NCI-H446 (cell line): ENCODE results near the gene RAD18.

ENCODE experiments used
- DNase-seq, 2 experiments: peaks; one replicate each; lab custom pipeline; 2025; lab: John Stamatoyannopoulos, UW

RAD18 gene

DNA sequence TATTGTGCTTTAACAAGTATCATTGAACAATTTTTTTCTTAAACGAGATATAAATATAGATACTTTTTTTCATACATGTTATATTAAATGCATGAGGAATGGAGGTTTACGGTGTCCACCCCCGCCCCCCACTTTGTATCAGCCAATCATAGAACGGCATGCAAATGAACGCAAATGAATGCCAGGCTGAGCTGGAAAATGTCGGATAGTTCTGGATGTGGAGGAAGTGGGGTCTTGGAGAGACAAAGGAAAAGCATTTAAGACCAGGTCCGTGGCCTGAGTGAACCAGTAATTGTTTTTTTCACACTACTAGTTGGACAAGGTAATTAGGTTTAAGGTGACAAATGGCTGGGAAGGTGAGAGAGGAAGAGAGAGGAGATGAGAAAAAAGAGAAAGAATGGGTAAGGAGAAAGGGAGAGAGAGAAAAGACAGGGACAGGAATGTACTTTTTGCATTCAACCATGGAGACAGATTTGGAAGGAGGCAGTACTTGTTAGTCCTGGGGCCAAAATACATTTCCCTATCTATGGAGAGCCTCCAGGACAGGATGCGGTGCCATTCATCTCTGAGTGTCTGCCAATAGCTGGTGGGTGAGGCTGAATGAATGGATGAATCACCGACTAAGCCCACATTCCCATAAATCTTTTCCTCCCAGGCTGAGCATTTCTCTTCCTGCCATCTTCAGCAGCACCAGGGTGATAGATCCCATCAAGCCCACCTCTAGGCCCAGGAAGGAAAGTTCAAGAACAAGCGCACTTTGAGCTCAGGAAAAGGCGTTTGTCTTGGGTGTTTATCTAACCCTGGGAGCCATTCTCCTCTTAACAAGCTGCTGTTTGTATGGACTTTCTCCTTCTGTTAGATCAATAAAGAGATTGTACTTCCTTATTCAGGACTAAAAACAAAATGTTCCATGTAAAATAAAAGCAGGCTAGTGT lies 1.4 kb upstream of the RAD18 start:
- no peak for DNase-seq

GRCh38 chr3:8962226-8962861 lies 928 bp downstream of the RAD18 start:
- DNase-seq, result no peak

- DNase-seq, result no peak
Measured at GRCh38 chr3:8959668-8960067, 3.6 kb downstream of the RAD18 start.

DNA sequence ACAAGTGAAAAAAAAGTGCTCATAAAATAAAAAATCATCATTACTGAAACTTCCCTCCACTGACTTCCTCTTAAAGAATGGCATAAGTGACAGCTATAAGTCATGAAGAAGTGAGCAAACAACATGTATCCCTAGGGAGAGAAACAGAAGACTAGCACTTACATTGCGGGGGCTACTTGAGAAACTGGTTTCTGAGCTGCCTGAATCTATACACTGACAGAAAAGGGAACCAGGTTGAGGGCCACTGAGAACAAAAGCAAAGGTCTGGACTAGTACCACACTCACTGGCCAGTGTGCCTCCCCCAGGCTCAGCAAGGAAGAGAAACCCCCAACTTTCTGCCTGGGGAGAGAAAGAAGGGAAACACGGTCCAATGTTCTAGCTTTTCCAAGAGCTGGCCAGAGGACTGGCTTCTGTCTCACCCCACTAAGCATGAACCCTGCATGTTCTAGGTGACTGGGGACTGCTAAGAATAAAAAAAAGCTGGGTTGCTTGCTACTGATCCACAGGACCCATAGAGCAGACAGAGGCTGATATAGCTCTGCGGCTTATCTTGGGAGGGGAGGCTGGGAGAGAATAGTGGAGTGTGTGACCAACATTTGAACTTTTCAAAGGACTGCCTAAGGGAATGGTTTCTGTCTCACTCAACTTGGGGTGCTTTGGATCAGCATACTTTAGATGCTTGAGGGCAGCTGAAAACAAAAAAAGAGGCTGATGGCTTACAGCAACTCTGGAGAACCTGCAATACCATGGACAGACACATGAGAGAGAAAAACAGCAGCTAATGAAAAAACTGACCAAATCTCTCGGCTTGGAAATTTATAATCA lies 8.1 kb downstream of the RAD18 start:
- DNase-seq, result no peak

GRCh38 chr3:8953313-8953712 lies 10.0 kb downstream of the RAD18 start:
- DNase-seq, result no peak

GRCh38 chr3:8952130-8952529 lies 11.1 kb downstream of the RAD18 start:
- no peak for DNase-seq

GRCh38 chr3:8945890-8946600 lies 17.2 kb downstream of the RAD18 start:
- DNase-seq, result no peak

DNA sequence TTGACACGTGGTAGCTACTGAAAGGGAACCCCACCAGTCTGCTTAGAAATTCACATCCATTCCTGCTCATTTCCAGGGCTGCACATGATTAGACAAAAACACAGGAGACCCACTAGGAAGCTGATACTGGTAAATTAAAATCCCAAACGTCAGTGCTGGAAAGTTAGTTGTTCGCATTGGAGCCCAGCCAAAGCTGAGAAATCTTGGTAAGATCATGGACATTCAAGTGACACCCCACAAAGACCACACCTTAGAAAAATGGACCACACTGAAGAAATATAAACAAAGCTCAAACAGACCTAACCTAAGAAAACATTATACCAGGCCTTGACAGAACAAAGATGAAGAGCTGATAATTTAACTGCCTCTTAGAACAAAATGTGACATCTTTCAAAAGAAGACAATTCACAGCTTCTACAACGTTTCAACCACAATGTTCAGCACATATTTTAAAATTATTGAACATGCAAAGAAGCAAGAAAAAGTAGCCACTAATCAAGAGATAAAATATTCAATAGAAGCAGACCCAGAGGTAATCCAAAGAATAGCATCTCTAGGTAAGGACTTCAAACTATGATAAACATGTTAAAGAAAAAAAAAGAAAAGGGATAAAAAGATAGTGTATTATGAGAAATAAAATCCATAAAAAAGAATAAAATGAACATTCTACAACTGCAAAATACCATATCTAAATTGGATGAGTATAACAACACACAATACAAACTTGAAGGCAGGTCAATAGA lies 20.4 kb downstream of the RAD18 start:
- DNase-seq, result no peak

- no peak for DNase-seq
Measured at GRCh38 chr3:8942115-8942514, 21.2 kb downstream of the RAD18 start.

DNA sequence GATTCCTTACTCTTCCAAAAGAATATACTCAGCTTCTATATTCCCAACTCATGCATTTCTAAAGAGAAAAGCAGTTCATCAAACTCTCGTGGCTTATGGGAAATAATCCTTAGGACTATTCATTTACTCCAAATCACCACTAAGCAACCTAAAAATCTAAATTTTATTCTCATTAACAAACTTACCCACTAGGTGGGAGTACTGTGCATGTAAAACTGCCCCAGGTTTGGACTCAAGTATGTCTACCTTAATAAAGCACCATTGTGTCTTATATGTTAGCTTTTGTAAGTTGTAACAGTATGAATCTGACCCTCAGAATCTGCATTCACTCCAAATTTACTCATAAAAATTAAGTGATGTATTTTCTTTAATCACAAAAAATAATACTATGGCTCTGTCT lies 25.3 kb downstream of the RAD18 start:
- DNase-seq, result no peak

GRCh38 chr3:8937064-8938020 lies 25.9 kb downstream of the RAD18 start:
- DNase-seq, result no peak

DNA sequence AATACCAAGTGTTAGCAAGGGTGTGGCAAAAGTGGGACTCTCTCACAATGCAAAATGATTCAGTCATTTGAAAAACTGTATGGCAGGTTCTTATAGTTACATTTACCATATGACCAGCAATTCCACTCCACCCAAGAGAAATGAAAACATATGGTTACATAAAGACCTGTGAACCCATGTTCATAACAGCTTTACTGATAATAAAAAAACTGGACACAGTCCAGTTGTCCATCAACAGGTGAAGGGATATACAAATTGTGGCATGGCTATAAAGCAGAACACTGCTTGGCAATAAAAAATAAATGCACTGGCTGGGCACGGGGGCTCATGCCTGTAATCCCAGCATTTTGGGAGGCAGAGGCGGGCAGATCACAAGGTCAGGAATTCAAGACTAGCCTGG lies 30.8 kb downstream of the RAD18 start:
- no peak for DNase-seq

- DNase-seq, result no peak
Measured at GRCh38 chr3:8931342-8931741, 31.9 kb downstream of the RAD18 start.

- DNase-seq, result no peak
Measured at GRCh38 chr3:8929860-8930259, 33.4 kb downstream of the RAD18 start.

GRCh38 chr3:8914491-8914890 lies 48.8 kb downstream of the RAD18 start:
- no peak for DNase-seq

DNA sequence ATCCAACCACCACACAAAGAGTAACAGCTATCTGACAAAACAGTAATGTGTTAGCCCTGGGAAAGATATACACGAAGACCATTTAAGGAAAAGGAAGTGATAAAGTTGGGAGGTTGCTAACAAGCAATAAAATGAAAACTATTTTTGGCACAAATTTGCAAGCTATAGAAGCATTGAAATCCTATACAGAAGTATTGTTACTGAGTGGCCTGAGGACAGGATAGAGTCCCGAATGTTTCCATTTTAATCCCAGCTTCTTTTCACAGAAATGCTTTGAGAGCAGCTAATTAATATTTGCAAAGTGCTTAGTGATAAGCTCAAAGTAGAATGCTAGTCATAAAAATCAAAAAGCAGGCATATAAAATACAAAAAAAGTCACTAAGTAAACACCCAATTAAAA lies 51.5 kb downstream of the RAD18 start:
- DNase-seq, result no peak

DNA sequence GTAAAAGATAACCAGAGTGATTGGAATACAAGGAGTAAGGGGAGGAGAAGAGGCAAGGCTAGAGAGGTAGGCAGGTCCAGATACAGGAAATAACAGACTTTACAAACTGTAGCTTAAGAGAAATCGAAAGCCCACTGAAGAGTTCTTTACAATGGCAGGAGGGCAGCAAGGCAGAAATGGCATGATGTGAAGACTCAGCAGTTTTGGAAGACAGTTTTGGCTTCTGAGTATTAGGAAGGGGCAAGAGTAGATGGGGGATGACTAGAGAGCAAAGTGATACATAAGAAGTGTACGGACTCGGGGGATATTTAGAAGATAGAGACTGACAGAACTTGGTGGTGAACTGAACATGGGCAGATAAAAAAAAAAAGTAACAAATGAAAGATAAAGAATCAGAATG lies 54.1 kb downstream of the RAD18 start:
- no peak for DNase-seq

DNA sequence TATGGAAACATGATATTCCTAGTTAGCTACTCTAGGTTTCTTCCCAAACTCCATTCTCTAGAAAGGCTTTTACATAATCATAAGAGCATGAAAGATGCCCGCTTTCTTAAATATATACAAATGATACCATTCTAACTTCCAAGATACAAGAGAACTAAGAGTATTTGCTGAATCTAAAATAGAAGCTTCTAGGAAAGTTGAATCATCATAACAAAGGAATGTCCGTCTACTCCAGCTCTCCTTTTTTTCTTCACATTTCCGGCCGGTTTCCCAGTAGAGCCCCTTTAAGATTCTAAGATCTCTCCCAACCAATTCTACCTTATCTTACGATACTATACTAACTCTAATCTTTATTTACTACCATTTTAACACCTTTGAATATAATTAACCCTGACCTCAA lies 60.1 kb downstream of the RAD18 start:
- no peak for DNase-seq

- DNase-seq, result no peak
Measured at GRCh38 chr3:8900869-8901268, 62.4 kb downstream of the RAD18 start.

DNA sequence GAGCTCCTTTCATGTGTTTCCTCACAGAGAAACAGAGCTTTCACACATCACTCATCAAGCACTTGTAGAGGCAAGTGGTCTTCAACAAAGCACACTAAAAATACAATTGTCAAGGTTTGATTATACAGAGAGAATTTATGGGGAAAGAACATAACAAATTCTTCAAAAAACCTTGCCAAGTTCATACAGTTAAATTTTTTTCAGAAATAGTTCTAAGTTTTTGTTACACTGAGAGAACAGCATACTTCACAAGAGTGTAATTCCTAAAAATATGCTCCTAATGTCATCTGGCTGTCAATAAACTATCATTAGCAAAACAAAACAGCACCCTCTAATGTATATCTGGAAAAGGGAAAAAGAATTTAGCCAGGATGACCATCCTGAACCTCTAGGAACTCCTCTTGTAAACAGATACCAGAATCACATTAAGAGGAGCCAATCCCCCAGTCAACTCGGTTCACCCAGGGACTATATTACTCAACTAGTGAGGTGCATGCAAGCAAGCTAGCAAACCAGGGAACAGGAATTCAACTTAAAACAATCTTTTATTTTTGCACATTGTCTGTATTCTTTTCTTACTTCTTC lies 63.3 kb downstream of the RAD18 start:
- no peak for DNase-seq
